Measurements from ENCODE around the gene FXYD7. TPM values are rescaled to one million over a fixed set of nuclear protein-coding genes. Genes with fewer than 3 reads are reported as not detected.
"Not testable (repeated sequence)": the region's sequence is repeated elsewhere in the genome, so short reads cannot be mapped to it uniquely, and the experiment has no call there.

Gene FXYD7
- total and polyA plus RNA-seq, 2 experiments from 2014 or later = not detected

DNA sequence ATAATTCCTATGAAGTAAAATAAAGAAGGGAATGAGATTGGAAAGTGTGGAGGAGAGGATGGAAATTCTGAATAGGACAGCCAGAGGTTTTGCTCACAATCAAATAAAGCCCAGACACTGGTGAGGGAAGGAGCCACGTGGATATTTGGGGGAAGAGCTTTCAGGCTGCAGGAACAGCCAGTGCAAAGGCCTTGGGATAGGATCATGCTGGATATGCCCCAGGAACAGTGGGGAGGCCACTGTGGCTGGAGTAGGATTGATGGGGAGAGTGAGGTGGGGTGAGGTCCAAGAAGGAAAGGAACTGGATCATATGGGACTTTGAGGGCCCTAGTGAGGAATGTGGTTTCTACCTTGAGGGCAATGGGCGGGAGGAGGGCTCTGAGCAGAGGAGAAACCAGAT, 7.4 kb downstream of the FXYD7 start:
- H4K20me1 ChIP-seq (ENCODE audit: insufficient read depth) = no peaks in the 10 kb centered on the region
- no peaks in the 10 kb centered on the region for H3K9me2 ChIP-seq (ENCODE audit: insufficient read depth)
- no peaks in the 10 kb centered on the region for H3K4me1 ChIP-seq (ENCODE audit: insufficient read depth)
- TF ChIP-seq EZH2phosphoT487 (IDR thresholded peaks at IDR 0.05; ENCODE audit: insufficient read depth, low read depth) (no peak), EZH2 (IDR thresholded peaks at IDR 0.05; ENCODE audit: insufficient read depth, poor library complexity, severe bottlenecking) (no peak)
- no peak overlapping the region for H3K27ac ChIP-seq
- WGBS, 2 experiments (ENCODE audit: low coverage in 1 of 2, low lambda C conversion rate in 2 of 2, missing lambda C conversion rate in 2 of 2) = 55 to 79% methylated on average over 1 to 2 of the region's 2 CpGs
- no peak overlapping the region for H3K4me2 ChIP-seq (ENCODE audit: unreplicated experiment)
- no peak overlapping the region for H2AFZ ChIP-seq
- H3K79me2 ChIP-seq (ENCODE audit: insufficient read depth) = peaks cover 9% of the 10 kb centered on the region
- DNase-seq = no peak
- H3K36me3 ChIP-seq (ENCODE audit: low read depth) = no peaks in the 10 kb centered on the region
- H3K4me3 ChIP-seq = no peak overlapping the region
- H3K9me3 ChIP-seq (ENCODE audit: low read depth) = no peaks in the 10 kb centered on the region
- no peaks in the 10 kb centered on the region for H3K27me3 ChIP-seq (replicated peaks; ENCODE audit: insufficient read depth)
- in situ Hi-C loops (cut with MboI) = no loop called here
- no peak overlapping the region for H3K9ac ChIP-seq
- no peaks in the 10 kb centered on the region for H3F3A ChIP-seq (ENCODE audit: insufficient read depth)

DNA sequence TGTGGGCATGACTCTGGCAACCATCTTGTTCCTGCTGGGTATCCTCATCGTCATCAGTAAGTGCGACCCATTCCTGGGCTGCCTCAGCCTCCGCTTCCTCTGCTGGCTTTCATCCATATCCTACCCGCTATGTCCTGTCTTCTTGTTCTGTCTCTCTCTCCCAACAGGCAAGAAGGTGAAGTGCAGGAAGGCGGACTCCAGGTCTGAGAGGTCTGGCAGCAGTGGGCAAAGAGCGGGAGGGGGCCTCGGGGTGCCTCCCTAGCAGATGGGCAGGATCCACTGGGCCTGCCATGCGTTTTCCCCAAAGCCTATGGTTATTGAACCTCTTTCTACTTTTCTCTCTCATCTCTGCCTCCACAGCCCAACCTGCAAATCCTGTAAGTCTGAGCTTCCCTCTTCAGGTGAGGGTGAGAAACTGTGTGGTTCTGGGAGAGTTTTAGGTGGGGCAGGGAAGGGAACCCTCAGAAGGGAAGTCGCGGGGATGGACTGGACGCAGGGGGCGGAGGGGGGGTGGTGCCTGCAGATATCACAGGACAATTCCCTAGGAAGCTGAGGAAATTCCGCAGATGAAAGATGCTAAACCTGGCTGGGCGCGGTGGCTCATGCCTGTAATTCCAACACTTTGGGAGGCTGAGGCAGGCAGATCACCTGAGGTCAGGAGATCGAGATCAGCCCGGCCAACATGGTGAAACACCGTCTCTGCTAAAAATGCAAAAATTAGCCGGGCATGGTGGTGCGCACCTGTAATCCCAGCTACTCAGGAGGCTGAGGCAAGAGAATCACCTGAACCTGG, 8.4 kb downstream of the FXYD7 start:
- 91 to 96% methylated on average over 18 to 20 of the region's 20 CpGs for WGBS, 2 experiments (ENCODE audit: low coverage in 1 of 2, low lambda C conversion rate in 2 of 2, missing lambda C conversion rate in 2 of 2)
- no peak overlapping the region for H3K27ac ChIP-seq
- H3K4me3 ChIP-seq = no peak overlapping the region
- H3K4me1 ChIP-seq (ENCODE audit: insufficient read depth) = peaks cover 7% of the 10 kb centered on the region
- no peaks in the 10 kb centered on the region for H3K27me3 ChIP-seq (replicated peaks; ENCODE audit: insufficient read depth)
- no peak for DNase-seq
- no peak overlapping the region for H3K9ac ChIP-seq
- H3K9me3 ChIP-seq (ENCODE audit: low read depth) = no peaks in the 10 kb centered on the region
- TF ChIP-seq EZH2phosphoT487 (IDR thresholded peaks at IDR 0.05; ENCODE audit: insufficient read depth, low read depth) (no peak), EZH2 (IDR thresholded peaks at IDR 0.05; ENCODE audit: insufficient read depth, poor library complexity, severe bottlenecking) (no peak)
- no peak overlapping the region for H3K4me2 ChIP-seq (ENCODE audit: unreplicated experiment)
- 0 out of 2 replicates have a peak, but pooled peaks cover 5% of the 10 kb centered on the region for H4K20me1 ChIP-seq (ENCODE audit: insufficient read depth)
- peaks cover 19% of the 10 kb centered on the region for H3K79me2 ChIP-seq (ENCODE audit: insufficient read depth)
- H3K9me2 ChIP-seq (ENCODE audit: insufficient read depth) = no peaks in the 10 kb centered on the region
- in situ Hi-C loops (cut with MboI) = no loop called here
- no peaks in the 10 kb centered on the region for H3K36me3 ChIP-seq (ENCODE audit: low read depth)
- H2AFZ ChIP-seq = no peak overlapping the region
- H3F3A ChIP-seq (ENCODE audit: insufficient read depth) = no peaks in the 10 kb centered on the region

DNA sequence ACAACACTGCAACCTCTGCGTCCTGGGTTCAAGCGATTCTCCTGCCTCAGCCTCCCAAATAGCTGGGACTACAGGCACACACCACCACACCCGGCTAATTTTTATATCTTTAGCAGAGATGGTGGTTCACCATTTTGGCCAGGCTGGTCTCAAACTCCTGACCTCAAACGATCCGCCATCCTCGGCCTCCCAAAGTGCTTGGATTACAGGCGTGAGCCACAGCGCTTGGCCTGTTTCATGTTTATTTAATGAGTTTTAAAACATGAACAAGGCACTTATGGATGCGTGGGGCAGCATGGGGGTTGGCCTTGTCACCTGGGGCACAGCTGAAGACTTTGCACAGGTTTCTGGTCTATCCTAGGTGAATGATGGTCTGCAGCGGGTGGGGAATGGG, 10.1 kb downstream of the FXYD7 start:
- H4K20me1 ChIP-seq (ENCODE audit: insufficient read depth); H3K36me3 ChIP-seq (ENCODE audit: low read depth); H2AFZ ChIP-seq; H3K9me2 ChIP-seq (ENCODE audit: insufficient read depth); DNase-seq; H3K9ac ChIP-seq; in situ Hi-C loops (cut with MboI); H3K9me3 ChIP-seq (ENCODE audit: low read depth); H3K4me3 ChIP-seq; H3K4me1 ChIP-seq (ENCODE audit: insufficient read depth); H3K27me3 ChIP-seq (replicated peaks; ENCODE audit: insufficient read depth); H3K27ac ChIP-seq; H3F3A ChIP-seq (ENCODE audit: insufficient read depth); H3K4me2 ChIP-seq (ENCODE audit: unreplicated experiment): not testable (repeated sequence)
- 80 to 82% methylated on average over 10 of the region's 10 CpGs for WGBS, 2 experiments (ENCODE audit: low coverage in 1 of 2, low lambda C conversion rate in 2 of 2, missing lambda C conversion rate in 2 of 2)
- peaks cover 34% of the 10 kb centered on the region for H3K79me2 ChIP-seq (ENCODE audit: insufficient read depth)

DNA sequence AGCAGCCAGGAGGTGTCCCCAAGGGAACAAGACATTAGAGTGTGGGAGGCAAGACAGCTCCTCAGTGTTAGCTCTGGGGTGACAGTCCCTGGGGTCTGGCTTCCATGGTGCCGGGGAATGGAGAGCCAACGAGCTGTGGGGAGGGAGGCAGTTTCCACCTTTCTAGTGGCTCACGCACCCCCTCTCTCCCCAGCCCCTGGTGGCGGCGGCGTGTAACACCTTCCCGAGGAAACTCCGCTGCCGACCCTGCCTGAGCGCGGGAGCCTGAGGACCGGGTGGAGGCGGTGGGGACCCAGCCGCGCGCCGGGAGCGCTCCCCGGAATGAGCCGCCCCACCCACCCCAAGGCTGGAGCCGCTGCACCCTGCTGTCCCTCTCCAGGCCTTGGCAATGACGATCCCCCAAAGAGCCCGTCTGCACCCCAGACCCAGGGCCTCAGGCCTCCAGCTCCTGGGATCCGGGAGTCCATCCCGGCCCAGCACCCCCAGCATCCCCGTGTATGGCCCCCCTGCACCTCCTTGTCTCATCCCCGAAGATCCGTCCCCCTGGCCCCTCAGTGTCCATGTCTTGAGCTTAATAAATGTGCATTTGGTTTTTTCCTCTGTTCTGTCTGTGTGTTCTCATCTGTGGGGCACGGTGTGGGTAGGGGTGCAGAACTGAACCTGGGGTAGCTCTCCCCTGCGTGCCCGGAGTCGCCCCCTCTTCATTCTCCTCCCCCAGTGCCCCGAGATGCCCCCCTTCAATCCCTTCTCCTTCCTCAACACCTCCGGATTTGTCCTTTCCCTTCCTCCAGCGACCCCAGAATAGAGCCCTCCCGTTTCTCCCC, 10.9 kb downstream of the FXYD7 start:
- H3K9me3 ChIP-seq (ENCODE audit: low read depth) = no peaks in the 10 kb centered on the region
- peak overlapping the region; percentile 93 for H2AFZ ChIP-seq
- TF ChIP-seq EZH2 (IDR thresholded peaks at IDR 0.05; ENCODE audit: insufficient read depth, poor library complexity, severe bottlenecking) (no peak), EZH2phosphoT487 (IDR thresholded peaks at IDR 0.05; ENCODE audit: insufficient read depth, low read depth) (no peak)
- H3K27me3 ChIP-seq (replicated peaks; ENCODE audit: insufficient read depth) = no peaks in the 10 kb centered on the region
- H3K36me3 ChIP-seq (ENCODE audit: low read depth) = peaks cover 17% of the 10 kb centered on the region
- in situ Hi-C loops (cut with MboI) = no loop called here
- H3K9ac ChIP-seq = peak overlapping the region; percentile 100
- H3K27ac ChIP-seq = peak overlapping the region; percentile 93
- 1 to 5% methylated on average over 20 to 25 of the region's 36 CpGs for WGBS, 2 experiments (ENCODE audit: low coverage in 1 of 2, low lambda C conversion rate in 2 of 2, missing lambda C conversion rate in 2 of 2)
- H3K4me2 ChIP-seq (ENCODE audit: unreplicated experiment) = peak overlapping the region; percentile 87
- no peaks in the 10 kb centered on the region for H3K9me2 ChIP-seq (ENCODE audit: insufficient read depth)
- peaks cover 7% of the 10 kb centered on the region for H3K4me1 ChIP-seq (ENCODE audit: insufficient read depth)
- no peaks in the 10 kb centered on the region for H3F3A ChIP-seq (ENCODE audit: insufficient read depth)
- H4K20me1 ChIP-seq (ENCODE audit: insufficient read depth) = 0 out of 2 replicates have a peak, but pooled peaks cover 5% of the 10 kb centered on the region
- H3K79me2 ChIP-seq (ENCODE audit: insufficient read depth) = peaks cover 34% of the 10 kb centered on the region
- H3K4me3 ChIP-seq = peak overlapping the region; percentile 100
- peak; percentile 75 for DNase-seq

All from GM23248 (cell line).